HEK293 (cell line): Measurements from ENCODE around the gene LRP6.

Source experiments
- GFI1B ChIP-seq: fragments of 450-650 bp; formaldehyde crosslinking; IDR thresholded peaks from 2 replicates; pipeline ENCODE4 v1.5.1; 2016; ENCODE audit warnings: missing biosample characterization, missing genetic modification characterization
- IKZF3 ChIP-seq: fragments of 450-650 bp; IDR thresholded peaks from 2 replicates; pipeline ENCODE4 v1.5.0; 2018; ENCODE audit warnings: missing biosample characterization, mild to moderate bottlenecking, missing genetic modification characterization, moderate library complexity
- MYNN ChIP-seq: fragments of 450-650 bp; formaldehyde crosslinking; IDR thresholded peaks from 2 replicates; pipeline ENCODE4 v1.5.1; 2016; ENCODE audit warnings: missing biosample characterization, missing genetic modification characterization, borderline replicate concordance
- SP2 ChIP-seq: fragments of 450-650 bp; formaldehyde crosslinking; IDR thresholded peaks from 2 replicates; pipeline ENCODE4 v1.5.1; 2016; ENCODE audit warnings: missing biosample characterization, missing genetic modification characterization
- SP3 ChIP-seq: fragments of 450-650 bp; formaldehyde crosslinking; IDR thresholded peaks from 2 replicates; pipeline ENCODE4 v1.5.1; 2016; ENCODE audit warnings: missing biosample characterization, missing genetic modification characterization
- SP7 ChIP-seq: fragments of 450-650 bp; formaldehyde crosslinking; IDR thresholded peaks from 2 replicates; pipeline ENCODE4 v1.5.1; 2016; ENCODE audit warnings: missing biosample characterization, missing genetic modification characterization
- ZBTB21 ChIP-seq: fragments of 450-650 bp; formaldehyde crosslinking; IDR thresholded peaks from 2 replicates; pipeline ENCODE4 v1.5.1; 2017; ENCODE audit warnings: missing biosample characterization, missing genetic modification characterization
- ZBTB48 ChIP-seq: fragments of 450-650 bp; formaldehyde crosslinking; IDR thresholded peaks from 2 replicates; pipeline ENCODE4 v1.5.1; 2016; ENCODE audit warnings: missing biosample characterization, missing genetic modification characterization
- ZBTB8A ChIP-seq: fragments of 450-650 bp; formaldehyde crosslinking; IDR thresholded peaks from 2 replicates; pipeline ENCODE4 v1.5.1; 2016; ENCODE audit warnings: missing biosample characterization, missing genetic modification characterization
- ZFP69B ChIP-seq: fragments of 450-650 bp; formaldehyde crosslinking; IDR thresholded peaks from 2 replicates; pipeline ENCODE4 v1.5.1; 2016; ENCODE audit warnings: missing biosample characterization, missing genetic modification characterization
- ZNF10 ChIP-seq: fragments of 450-650 bp; formaldehyde crosslinking; IDR thresholded peaks from 2 replicates; pipeline ENCODE4 v1.5.1; 2017; ENCODE audit warnings: missing biosample characterization, missing genetic modification characterization
- ZNF140 ChIP-seq: fragments of 450-650 bp; formaldehyde crosslinking; IDR thresholded peaks from 2 replicates; pipeline ENCODE4 v1.5.1; 2016; ENCODE audit warnings: missing biosample characterization, missing genetic modification characterization
- ZNF202 ChIP-seq: fragments of 450-650 bp; formaldehyde crosslinking; IDR thresholded peaks from 2 replicates; pipeline ENCODE4 v1.5.1; 2016; ENCODE audit warnings: missing biosample characterization, missing genetic modification characterization, borderline replicate concordance
- ZNF23 ChIP-seq: fragments of 450-650 bp; formaldehyde crosslinking; IDR thresholded peaks from 2 replicates; pipeline ENCODE4 v1.5.1; 2016; ENCODE audit warnings: missing biosample characterization, missing genetic modification characterization, borderline replicate concordance
- ZNF24 ChIP-seq: fragments of 450-650 bp; formaldehyde crosslinking; IDR thresholded peaks from 2 replicates; pipeline ENCODE4 v1.5.1; 2016; ENCODE audit warnings: missing biosample characterization, missing genetic modification characterization
- ZNF266 ChIP-seq: fragments of 450-650 bp; formaldehyde crosslinking; IDR thresholded peaks from 2 replicates; pipeline ENCODE4 v1.5.1; 2016; ENCODE audit warnings: missing biosample characterization, missing genetic modification characterization, low read depth
- ZNF280C ChIP-seq: fragments of 450-650 bp; formaldehyde crosslinking; IDR thresholded peaks from 2 replicates; pipeline ENCODE4 v1.5.1; 2016; ENCODE audit warnings: missing biosample characterization, missing genetic modification characterization
- ZNF311 ChIP-seq: fragments of 450-650 bp; formaldehyde crosslinking; IDR thresholded peaks from 2 replicates; pipeline ENCODE4 v1.5.1; 2017; ENCODE audit warnings: missing biosample characterization, missing genetic modification characterization, borderline replicate concordance
- ZNF394 ChIP-seq: fragments of 450-650 bp; formaldehyde crosslinking; IDR thresholded peaks from 2 replicates; pipeline ENCODE4 v1.5.1; 2016; ENCODE audit warnings: missing biosample characterization, missing genetic modification characterization, mild to moderate bottlenecking, moderate library complexity, borderline replicate concordance
- ZNF426 ChIP-seq: fragments of 450-650 bp; formaldehyde crosslinking; IDR thresholded peaks from 2 replicates; pipeline ENCODE4 v1.5.1; 2017; ENCODE audit warnings: missing biosample characterization, missing genetic modification characterization, mild to moderate bottlenecking, inconsistent platforms, moderate library complexity
- ZNF433 ChIP-seq: fragments of 450-650 bp; formaldehyde crosslinking; IDR thresholded peaks from 2 replicates; pipeline ENCODE4 v1.5.1; 2016; ENCODE audit warnings: missing biosample characterization, missing genetic modification characterization, low read depth
- ZNF510 ChIP-seq: fragments of 450-650 bp; formaldehyde crosslinking; IDR thresholded peaks from 2 replicates; pipeline ENCODE4 v1.5.1; 2018; ENCODE audit warnings: mild to moderate bottlenecking, missing genetic modification characterization, missing biosample characterization; ENCODE audit not compliant: insufficient replicate concordance
- ZNF610 ChIP-seq: fragments of 450-650 bp; formaldehyde crosslinking; IDR thresholded peaks from 2 replicates; pipeline ENCODE4 v1.5.1; 2016; ENCODE audit warnings: missing biosample characterization, missing genetic modification characterization, borderline replicate concordance
- ZNF621 ChIP-seq: fragments of 450-650 bp; formaldehyde crosslinking; IDR thresholded peaks from 2 replicates; pipeline ENCODE4 v1.5.1; 2017; ENCODE audit warnings: missing biosample characterization, missing genetic modification characterization
- ZNF623 ChIP-seq: fragments of 450-650 bp; formaldehyde crosslinking; IDR thresholded peaks from 2 replicates; pipeline ENCODE4 v1.5.1; 2016; ENCODE audit warnings: missing biosample characterization, missing genetic modification characterization
- ZNF654 ChIP-seq: fragments of 450-650 bp; formaldehyde crosslinking; IDR thresholded peaks from 2 replicates; pipeline ENCODE4 v1.5.1; 2016; ENCODE audit warnings: low read depth, missing biosample characterization, missing genetic modification characterization
- ZNF776 ChIP-seq: fragments of 450-650 bp; formaldehyde crosslinking; IDR thresholded peaks from 2 replicates; pipeline ENCODE4 v1.5.0; 2017; ENCODE audit warnings: missing biosample characterization, missing genetic modification characterization, borderline replicate concordance
- TF ChIP-seq, protein P1 (sequence below): fragments of 450-650 bp; formaldehyde crosslinking; conservative IDR thresholded peaks from 2 replicates; pipeline ENCODE4 v1.5.1; 2016; ENCODE audit warnings: low read depth, missing biosample characterization, missing genetic modification characterization

The LRP6 gene

GRCh38 chr12:12286441-12286840, 19.6 kb upstream of the LRP6 start (continued):
- TF ChIP-seq, protein P1, sequence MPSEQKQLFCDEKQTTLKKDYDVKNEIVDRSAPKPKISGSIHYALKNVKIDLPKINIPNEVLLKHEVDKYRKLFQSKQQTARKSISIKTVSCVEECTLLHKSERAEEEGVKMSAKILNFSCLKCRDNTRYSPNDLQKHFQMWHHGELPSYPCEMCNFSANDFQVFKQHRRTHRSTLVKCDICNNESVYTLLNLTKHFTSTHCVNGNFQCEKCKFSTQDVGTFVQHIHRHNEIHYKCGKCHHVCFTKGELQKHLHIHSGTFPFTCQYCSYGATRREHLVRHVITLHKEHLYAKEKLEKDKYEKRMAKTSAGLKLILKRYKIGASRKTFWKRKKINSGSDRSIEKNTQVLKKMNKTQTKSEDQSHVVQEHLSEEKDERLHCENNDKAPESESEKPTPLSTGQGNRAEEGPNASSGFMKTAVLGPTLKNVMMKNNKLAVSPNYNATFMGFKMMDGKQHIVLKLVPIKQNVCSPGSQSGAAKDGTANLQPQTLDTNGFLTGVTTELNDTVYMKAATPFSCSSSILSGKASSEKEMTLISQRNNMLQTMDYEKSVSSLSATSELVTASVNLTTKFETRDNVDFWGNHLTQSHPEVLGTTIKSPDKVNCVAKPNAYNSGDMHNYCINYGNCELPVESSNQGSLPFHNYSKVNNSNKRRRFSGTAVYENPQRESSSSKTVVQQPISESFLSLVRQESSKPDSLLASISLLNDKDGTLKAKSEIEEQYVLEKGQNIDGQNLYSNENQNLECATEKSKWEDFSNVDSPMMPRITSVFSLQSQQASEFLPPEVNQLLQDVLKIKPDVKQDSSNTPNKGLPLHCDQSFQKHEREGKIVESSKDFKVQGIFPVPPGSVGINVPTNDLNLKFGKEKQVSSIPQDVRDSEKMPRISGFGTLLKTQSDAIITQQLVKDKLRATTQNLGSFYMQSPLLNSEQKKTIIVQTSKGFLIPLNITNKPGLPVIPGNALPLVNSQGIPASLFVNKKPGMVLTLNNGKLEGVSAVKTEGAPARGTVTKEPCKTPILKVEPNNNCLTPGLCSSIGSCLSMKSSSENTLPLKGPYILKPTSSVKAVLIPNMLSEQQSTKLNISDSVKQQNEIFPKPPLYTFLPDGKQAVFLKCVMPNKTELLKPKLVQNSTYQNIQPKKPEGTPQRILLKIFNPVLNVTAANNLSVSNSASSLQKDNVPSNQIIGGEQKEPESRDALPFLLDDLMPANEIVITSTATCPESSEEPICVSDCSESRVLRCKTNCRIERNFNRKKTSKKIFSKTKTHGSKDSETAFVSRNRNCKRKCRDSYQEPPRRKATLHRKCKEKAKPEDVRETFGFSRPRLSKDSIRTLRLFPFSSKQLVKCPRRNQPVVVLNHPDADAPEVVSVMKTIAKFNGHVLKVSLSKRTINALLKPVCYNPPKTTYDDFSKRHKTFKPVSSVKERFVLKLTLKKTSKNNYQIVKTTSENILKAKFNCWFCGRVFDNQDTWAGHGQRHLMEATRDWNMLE (tag by site-specific recombination) = peak; percentile 80
- TF ChIP-seq ZNF10 (tag by site-specific recombination) (no peak), ZNF621 (tag by site-specific recombination) (no peak), GFI1B (tag by site-specific recombination) (no peak), ZNF24 (tag by site-specific recombination) (no peak), ZNF623 (tag by site-specific recombination) (peak; percentile 67), MYNN (tag by site-specific recombination) (no peak), ZNF202 (tag by site-specific recombination) (peak; percentile 35; the same call in 1 of the 2 replicates), IKZF3 (tag by site-specific recombination) (no peak), ZNF610 (tag by site-specific recombination) (no peak), ZFP69B (tag by site-specific recombination) (no peak), ZBTB8A (peak; percentile 51; the same call in 1 of the 2 replicates), ZNF311 (tag by site-specific recombination) (no peak), ZNF510 (tag by site-specific recombination) (peak; percentile 52), SP7 (tag by site-specific recombination) (no peak), ZBTB48 (no peak), SP3 (tag by site-specific recombination) (no peak), ZNF394 (peak; percentile 86), ZNF433 (tag by site-specific recombination) (0 out of 2 replicates have a peak, but pooled peaks have one; percentile 21), SP2 (tag by site-specific recombination) (no peak), ZNF426 (tag by site-specific recombination) (peak; percentile 65), ZNF280C (tag by site-specific recombination) (no peak), ZNF776 (tag by site-specific recombination) (no peak), ZNF266 (tag by site-specific recombination) (peak; percentile 60; the same call in 1 of the 2 replicates), ZNF23 (no peak), ZNF140 (tag by site-specific recombination) (peak; percentile 64; the same call in 1 of the 2 replicates), ZBTB21 (tag by site-specific recombination) (0 out of 2 replicates have a peak, but pooled peaks have one; percentile 20), ZNF654 (0 out of 2 replicates have a peak, but pooled peaks have one; percentile 9)
